GM21528 (cell line): Measurements from ENCODE around the gene VKORC1L1.
A peak's percentile ranks its signal among the peaks of the same experiment; 100 is the strongest.
"Not testable (repeated sequence)": the region's sequence is repeated elsewhere in the genome, so short reads cannot be mapped to it uniquely, and the experiment has no call there.

ENCODE experiments used
- ATAC-seq: cut with Tn5 transposase; IDR thresholded peaks from one replicate; pipeline ENCODE4 v1.9.1; 2021; ENCODE audit warnings: mild to moderate bottlenecking, moderate library complexity; ENCODE audit not compliant: unreplicated experiment, low FRiP score

The VKORC1L1 gene

DNA sequence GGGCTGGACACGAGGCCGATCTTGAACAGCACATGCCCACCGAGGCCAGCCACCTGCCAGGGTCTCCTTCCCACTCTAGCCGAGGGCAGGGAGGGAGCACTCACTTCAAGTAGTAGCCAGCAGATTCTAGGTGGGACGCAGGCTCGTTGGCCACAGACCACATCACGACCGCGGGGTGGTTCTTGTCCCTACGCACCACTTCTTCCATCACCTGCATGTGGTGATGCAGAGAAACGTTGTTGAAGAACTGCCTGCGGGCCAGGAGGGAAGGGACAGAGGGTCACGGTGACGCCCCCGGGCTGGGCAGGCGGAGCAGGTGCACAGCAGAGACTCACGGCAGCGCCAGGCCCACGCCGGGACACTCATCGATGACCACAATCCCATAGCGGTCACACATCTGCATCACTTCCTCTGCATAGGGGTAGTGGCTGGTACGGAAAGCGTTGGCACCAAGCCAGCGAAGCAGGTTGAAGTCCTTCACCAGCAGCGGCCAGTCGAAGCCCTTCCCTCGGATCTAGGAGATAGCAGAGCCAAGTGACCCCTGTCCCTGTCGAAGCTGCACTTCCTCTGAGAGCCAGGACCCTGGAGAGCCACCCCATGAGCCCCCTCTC lies 101.4 kb downstream of the VKORC1L1 start:
- no peak for ATAC-seq

DNA sequence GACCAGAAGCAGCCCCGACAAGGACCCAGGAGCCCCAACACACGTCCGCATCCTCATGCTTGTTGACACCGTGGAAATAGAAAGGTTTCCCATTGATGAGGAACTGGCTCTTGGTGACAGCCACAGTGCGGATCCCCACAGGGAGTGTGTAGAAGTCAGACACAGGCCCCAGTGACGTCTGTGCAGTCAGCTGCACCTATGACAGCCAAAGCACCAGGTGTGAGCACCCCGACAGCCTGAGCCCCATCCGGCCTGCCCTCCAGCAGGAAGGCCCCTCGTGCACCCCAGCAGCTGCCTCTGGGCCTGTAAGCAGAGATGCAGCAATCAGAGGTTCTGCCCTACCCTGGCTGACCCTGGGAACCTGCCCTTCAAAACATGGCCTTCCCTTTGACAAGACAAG lies 102.0 kb downstream of the VKORC1L1 start:
- ATAC-seq, result no peak

DNA sequence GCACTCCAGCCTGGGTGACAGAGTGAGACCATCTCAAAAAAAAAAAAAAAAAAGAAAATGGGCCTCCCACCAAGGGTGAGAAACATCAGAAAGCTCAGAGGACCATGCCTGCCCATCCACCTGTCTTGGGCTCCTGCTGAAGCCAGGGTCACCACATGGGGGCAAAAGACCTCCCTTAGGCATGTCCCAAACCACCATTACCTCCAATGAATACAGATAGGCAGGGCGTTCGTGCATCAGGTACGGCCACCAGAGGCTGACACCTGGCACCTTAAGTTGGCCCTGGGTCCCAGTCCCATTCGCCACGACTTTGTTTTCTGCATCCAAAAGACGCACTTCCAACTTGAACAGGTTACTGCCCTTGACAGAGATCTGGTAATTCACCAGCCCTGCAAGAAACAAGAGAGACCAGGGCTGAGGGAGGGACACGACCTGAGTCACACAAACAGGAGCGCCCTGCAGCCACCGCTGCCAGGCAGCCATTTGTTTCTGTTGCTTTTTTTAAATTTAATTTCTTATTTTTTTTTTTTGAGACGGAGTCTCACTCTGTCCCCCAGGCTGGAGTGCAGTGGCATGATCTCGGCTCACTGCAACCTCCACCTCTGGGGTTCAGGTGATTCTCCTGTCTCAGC lies 103.1 kb downstream of the VKORC1L1 start:
- ATAC-seq, result no peak

DNA sequence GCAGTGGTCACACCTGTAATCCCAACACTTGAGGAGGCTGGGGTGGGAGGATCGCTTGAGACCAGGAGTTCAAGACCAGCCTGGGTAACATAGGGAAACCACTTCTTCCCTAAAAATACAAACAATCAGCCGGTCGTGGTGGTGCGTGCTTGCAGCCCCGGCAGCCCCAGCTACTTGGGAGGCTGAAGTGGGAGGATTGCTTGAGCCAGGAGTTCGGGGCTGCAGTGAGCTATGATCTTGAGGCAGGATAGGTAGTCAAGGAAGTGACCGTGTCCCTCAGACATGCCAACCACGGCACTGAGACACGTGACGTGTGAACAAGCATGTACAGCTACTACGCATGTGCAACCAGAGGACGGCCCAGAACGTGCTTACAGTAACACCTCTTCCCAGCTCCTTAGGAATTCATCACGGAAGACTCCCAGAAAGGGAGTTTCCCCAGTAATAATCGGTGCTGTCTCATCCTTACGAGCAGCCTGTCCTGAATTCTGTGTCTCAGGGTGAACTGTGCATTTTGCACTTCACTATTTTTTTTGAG lies 103.9 kb downstream of the VKORC1L1 start:
- no peak for ATAC-seq

DNA sequence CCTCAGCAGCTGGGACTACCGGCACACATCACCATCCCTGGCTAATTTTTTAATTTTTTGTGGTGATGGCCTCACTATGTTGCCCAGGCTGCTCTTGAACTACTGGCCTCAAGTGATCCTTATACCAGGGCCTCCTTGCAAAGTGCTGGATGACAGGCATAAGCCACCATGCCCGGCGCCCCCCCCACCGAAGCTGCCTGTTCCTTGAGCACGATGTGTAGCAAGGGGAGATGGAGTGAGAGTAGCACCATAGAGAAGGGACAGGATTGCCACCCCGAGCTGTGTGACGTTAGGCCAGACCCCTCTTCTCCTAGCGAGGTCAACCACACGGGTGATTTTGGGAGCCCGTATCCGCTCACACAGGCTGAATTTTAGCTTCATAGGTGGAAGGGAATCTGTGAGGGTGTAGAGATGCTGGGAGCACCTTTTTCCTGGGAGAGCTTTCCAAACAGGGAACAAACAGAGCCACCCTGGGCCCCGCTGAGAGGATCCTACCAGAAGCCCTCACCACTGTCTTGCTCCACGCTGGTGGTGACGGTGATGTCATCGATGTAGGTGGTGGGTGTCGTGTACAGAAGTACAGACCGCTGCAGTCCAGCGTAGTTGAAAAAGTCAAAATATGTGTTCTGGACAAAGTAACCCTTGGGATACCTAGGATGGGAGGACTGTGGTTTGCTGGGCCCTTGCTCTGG lies 106.2 kb downstream of the VKORC1L1 start:
- no peak for ATAC-seq

DNA sequence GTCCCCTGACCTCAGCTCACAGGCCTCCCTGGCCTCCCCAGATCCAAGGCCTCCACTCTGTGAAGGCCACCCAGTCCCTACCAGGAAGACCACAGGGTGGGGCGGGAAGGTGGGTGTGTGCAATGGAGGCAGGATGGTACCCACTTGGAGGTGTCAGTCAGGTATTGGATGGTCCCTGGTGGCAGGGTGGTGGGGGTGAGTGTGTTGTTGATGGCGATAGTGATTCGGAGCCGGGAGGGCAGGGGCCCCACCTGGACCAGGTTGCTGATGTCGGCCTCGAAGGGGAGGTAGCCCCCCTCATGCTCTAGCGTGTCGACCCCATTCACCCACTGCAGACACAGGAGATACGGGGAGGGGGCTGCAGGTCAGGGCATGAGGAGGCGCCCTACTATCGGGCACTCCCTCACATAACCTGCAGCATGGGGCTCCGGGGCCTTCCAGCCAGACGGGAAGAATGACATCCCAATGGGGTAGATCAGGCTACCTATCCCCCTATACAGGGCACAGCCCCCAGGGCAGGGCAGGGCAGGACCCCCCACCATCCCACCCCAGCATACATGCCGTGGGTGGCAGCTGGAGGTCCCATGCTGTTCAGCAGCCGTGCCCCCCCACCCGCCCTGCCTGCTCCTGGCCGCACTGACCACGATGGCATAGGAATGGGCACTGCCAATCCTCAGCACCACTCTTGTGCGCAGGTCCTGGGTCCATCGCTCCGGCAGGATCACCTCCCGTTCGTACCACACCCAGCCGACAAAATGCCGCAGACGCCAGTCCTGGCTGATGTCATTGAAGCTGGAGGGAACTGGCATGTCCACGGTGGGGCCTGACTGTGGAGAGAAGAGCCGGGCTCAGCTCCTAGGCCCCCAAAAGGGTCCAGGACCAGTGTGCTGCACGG lies 107.0 kb downstream of the VKORC1L1 start:
- no peak for ATAC-seq

DNA sequence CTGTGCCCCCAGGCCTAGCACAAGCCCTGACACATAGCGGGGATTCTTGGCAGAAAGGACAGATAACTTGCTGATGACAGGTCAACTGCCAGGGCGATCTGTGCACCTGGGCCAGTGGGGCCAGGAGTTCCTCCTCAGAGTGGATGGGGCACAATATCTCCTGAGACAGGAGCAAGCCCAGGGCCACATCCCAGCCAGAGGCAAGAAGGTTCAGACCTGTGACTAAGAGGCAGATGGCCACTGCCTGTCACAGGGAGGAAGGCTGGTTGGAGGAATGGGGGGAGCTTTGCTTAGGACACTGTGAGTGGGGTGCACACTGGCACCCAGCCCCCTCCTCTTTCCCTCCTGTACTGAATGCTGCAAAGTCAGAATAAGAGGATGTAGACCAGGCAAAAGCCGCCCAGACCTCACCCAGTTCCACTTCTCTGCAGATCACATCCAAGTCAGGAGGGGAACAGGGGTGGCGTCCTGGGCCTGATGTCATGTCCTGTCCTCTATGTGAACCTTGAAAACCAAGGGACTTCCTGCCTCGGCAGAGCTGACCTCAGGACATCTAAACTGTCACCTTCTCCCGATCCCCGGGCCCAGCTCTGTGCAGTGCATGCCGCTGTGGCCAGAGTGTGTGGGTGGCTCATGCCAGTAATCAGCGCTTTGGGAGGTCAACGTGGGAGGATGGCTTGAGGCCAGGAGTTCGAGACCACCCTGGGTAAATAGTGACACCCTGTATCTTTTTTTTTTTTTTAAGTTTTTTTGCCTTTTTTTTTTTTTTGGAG lies 107.8 kb downstream of the VKORC1L1 start:
- ATAC-seq, result peak; percentile 50

DNA sequence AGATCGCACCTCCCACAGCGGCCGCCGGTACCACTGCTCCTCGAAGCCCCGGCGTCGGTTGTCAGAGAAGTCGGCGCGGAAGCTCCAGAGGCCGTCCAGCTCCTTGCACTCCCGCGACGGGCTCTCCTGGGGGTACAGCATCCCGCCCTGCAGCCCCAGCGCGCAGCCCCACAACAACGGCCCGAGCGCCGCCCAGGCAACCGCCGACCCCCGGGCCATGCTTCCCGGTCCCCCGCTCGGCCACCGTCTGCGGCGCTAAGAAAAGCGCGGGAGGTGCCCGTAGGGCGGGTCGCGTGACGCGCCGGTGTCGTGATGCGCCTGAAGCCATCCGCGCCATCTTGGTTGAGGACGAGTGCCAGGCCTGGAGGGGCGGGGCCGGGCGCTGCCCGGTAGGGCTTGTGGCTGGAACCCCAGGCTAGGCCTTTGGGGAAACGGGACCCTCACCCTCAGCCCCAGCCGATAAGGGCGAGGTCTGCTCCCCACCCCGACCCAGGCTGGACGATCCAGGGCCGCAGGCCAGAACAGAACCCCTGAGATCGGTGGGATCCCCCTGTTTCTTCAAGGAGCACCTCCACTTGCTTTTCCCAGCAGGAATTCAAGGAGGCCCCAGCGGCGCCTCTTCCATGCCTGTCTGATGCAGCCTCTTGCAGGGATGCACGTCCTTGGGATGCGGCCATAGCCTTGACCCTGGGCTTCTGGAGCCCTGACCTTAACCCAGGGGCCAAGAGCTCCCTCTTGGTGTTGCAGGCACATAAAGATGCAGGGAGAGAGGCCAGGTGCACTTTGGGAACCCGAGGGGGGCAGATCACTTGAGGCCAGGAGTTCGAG lies 109.3 kb downstream of the VKORC1L1 start, which contains the start of gene GUSB:
GUSB (minus strand) TSS at position 249 of the 828 bp plus-strand sequence; CDS start at position 219, 30 bp downstream.
- ATAC-seq, result peak; percentile 81

DNA sequence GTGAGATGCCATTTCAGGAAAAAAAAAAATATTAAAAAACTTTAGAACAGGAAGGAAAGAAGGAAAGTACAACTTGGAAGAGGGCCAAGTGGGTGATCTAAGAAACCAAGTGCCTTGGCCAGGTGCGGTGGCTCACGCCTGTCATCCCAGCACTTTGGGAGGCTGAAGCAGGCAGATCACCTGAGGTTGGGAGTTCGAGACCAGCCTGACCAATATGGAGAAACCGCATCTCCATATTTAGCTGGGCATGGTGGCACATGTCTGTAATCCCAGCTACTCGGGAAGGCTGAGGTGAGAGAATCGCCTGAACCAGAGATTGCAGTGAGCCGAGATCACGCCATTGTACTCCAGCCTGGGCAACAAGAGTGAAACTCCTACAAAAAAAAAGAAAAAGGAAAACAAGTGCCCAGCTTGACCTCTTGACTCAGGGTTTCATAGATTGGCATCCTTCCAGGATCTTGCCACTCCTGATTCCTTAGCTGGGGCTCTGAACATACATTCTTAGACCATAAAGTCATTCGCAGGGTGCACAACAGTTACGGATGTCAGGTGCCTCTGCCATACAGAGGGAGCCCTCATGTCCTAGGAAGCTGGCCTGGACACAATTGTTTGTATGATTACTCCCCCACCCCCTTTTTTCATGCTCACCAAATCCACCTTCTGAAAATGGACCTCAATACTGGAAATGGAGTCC lies 111.2 kb downstream of the VKORC1L1 start:
- ATAC-seq, result no peak

DNA sequence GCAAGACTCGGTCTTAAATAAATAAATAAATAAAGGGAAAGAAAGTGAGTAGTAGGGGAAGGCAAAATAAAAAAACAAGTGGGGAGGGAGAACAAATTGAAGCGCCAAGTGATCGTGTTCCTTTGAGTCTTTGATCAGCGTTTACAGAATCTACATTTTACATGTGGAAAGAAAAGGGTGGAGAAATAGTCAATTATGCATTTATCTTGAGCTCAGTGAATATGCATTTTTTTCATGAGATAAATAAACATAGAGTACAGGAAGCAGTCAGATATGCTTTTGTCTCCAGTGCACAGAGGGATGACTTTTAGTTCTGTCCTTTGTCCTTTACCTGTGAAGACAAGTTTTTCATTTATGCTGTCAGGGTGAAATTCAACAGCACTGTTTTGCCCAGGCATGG lies 115.2 kb downstream of the VKORC1L1 start:
- no peak for ATAC-seq

DNA sequence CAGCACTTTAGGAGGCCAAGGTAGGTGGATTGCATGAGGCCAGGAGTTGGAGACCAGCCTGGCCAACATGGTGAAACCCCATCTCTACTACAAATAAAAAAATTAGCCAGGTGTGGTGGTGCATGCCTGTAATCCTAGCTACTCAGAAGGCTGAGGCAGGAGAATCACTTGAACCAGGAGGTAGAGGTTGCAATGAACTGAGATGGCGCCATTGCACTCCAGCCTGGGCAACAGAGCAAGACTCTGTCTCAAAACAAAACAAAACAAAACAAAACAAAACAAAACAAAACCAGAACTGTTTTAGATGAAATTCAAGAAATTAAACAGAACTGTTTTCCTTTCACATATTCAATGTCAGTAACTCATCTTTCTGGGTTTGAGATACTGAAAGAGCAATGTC lies 115.6 kb downstream of the VKORC1L1 start:
- not testable (repeated sequence) for ATAC-seq

DNA sequence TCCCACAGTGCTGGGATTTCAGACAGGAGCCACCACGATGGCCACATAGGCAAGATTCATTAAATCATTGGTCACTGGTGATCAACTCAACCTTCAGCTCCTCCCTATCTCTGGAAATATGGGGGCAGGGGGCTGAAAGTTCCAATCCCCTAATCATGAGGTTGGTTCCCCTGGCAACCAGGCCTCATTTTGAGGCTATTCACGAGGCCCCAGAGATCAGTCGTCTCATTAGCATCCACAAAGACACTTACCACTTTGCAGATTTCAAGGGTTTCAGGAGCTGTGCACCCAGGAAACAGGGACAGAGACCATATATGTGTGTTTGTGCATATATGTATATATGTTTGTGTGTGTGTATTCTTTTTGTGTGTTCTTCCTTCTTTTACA lies 116.8 kb downstream of the VKORC1L1 start:
- no peak for ATAC-seq

DNA sequence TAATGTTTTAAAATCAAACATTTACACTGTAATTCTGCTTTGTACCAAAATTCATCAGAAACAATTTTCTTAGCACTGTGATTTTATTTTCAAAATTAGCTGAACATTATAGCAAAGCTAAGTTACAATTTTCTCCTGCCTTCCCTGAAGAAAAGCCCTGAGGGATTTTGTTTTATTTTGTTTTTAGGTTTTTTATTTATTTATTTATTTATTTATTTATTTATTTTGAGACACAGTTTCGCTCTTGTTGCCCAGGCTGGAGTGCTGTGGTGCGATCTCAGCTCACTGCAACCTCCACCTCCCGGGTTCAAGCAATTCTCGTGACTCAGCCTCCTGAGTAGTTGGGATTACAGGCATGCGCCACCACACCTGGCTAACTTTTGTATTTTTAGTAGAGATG lies 119.0 kb downstream of the VKORC1L1 start:
- ATAC-seq, result not testable (repeated sequence)

DNA sequence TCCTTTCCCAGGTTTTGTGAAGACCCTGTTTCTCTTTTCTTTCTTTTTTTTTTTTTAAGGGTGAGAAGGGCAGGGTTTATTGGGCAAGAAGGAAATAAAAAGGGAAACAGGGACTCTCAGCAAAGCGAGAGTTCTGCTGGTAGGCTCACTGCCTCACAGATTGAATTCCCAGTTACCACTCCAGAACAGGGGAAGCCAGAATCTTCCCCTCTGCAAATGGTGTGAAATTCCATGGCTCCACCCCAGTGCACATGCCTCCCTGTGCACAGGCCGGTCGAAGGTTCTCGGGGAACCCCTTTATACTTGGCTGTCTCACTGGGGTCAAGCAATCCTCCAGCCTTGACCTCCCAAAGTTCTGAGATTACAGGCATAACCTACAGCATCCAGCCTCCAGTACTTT lies 119.7 kb downstream of the VKORC1L1 start:
- no peak for ATAC-seq

DNA sequence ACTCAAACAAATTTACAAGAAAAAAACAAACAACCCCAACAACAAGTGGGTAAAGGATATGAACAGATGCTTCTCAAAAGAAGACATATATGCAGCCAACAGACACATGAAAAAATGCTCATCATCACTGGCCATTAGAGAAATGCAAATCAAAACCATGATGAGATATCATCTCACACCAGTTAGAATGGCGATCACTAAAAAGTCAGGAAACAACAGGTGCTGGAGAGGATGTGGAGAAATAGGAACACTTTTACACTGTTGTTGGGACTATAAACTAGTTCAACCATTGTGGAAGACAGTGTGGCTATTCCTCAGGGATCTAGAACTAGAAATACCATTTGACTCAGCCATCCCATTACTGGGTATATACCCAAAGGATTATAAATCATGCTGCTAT lies 122.1 kb downstream of the VKORC1L1 start:
- ATAC-seq, result not testable (repeated sequence)

DNA sequence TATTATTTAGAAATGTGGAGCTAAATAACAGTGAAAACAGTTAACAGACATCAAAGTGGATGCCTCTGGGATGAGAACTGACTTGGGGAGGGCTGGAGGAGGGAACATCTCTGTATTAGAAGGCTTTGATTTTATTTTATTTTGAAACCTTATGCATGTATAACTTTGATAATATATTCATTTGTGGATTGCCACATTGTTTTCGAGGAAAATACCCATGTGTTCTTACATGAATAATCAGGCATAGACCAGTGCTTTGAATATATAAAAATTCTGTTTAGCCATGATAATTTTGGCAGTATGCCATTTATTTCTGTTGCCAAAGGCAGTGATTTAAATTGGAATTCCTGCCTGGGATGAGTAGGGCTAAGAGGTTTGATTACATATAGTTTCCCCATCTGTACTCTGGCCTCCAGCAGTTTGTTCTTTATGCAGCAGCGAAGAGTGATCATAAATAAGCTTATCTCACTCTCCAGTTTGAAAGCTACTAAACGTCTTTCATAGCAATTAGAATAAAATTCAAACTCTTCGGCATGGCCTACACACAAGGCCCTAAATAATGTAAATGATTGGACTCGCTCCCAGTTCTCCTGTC lies 128.0 kb downstream of the VKORC1L1 start:
- not testable (repeated sequence) for ATAC-seq

DNA sequence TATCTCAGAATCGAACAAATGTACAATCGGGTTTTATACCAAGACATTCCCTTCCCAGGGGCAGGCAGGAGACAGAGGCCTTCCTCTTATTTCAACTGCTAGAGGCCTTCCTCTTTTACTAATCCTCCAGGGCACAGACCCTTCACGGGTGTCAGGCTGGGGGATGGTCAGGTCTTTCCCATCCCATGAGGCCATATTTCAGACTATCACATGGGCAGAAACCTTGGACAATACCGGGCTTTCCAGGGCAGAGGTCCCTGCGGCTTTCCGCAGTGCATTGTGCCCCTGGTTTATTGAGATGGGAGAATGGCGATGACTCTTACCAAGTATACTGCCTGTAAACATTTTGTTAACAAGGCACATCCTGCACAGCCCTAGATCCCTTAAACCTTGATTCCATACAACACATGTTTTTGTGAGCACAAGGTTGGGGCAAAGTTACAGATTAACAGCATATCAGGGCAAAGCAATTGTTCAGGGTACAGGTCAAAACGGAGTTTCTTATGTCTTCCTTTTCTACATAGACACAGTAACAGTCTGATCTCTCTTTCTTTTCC lies 132.3 kb downstream of the VKORC1L1 start:
- ATAC-seq, result not testable (repeated sequence)

DNA sequence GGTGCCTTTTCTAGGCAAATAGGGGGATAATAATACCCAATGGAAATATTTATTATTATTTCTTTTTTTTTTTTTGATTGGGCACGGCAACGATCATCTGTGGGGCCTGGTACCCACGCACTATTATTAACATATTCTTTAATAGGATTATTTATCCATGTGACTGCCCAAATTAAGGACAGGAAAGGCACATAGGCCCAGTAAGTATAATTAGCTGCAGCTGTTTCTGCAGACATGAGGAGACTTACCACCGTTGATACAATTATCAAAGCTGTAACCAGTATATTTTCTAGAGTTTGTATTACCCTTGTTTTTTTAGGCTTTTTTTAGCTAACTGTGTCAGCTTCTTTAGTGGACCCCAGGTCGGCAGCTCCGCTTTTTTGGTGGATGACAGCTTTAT lies 134.4 kb downstream of the VKORC1L1 start:
- no peak for ATAC-seq
